Spleen (tissue), 7 donors: Measurements from ENCODE around the gene MRPS34.

Source experiments
- CTCF ChIP-seq, 11 experiments: fragments of 200-600 bp in 7 of 11; fragments of 450-650 bp in 4 of 11; sonication (generic) in 4 of 11; IDR thresholded peaks in 8 of 11; conservative IDR thresholded peaks in 3 of 11; 1 replicate in 7 of 11; 2 replicates in 4 of 11; pipeline versions ENCODE4 v1.4.0 to v1.8.0; 2016 to 2021; ENCODE audit warnings: antibody characterized with exemption in 11 of 11, inconsistent platforms in 4 of 11, mild to moderate bottlenecking in 1 of 11
- POLR2A ChIP-seq, 3 donors: fragments of 450-650 bp; IDR thresholded peaks; one replicate each; pipeline ENCODE4 v1.5.1; 2017; ENCODE audit warnings: antibody characterized with exemption in 3 of 3, mild to moderate bottlenecking in 1 of 3
- POLR2AphosphoS5 ChIP-seq, 3 donors: sonication (generic); formaldehyde crosslinking; IDR thresholded peaks; one replicate each; pipeline ENCODE4 v1.5.1; 2017; ENCODE audit warnings: antibody characterized with exemption in 3 of 3
- donor health status: DM: no; HTN: no; CAD: no; lungs with moderate emphysema.
- donor health status: DM: no; HTN: no; CAD: no.
- donor health status: DM: no; HTN: no; CAD: no.

DNA sequence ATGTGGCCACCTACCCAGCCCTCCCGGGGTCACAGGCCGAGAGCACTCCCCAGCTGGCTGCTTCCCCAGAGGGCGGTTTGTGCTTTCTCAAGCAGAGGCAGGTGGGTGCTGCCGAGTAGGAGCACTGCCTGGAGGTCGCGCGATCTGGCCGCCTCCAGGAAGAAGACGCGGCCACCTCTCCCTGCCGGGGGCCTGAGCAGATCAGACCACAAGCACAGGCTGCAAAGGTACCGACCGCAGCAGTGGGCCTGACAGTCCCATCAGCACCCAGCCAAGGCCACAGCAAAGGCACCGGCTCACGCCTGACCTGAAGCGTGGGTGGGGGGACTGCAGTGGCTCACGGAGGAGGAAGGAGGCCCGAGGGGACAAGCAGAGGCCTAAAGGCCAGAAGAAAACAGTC is 35.8 kb upstream of the MRPS34 start:
- TF ChIP-seq CTCF (IDR thresholded peaks at IDR 0.05 in 8 of 11, conservative IDR thresholded peaks at IDR 0.05 in 3 of 11) (no peak), POLR2A (IDR thresholded peaks at IDR 0.05) (no peak), POLR2AphosphoS5 (IDR thresholded peaks at IDR 0.05) (no peak)
